ENCODE data around the gene PLEKHA1.

PLEKHA1 gene

DNA sequence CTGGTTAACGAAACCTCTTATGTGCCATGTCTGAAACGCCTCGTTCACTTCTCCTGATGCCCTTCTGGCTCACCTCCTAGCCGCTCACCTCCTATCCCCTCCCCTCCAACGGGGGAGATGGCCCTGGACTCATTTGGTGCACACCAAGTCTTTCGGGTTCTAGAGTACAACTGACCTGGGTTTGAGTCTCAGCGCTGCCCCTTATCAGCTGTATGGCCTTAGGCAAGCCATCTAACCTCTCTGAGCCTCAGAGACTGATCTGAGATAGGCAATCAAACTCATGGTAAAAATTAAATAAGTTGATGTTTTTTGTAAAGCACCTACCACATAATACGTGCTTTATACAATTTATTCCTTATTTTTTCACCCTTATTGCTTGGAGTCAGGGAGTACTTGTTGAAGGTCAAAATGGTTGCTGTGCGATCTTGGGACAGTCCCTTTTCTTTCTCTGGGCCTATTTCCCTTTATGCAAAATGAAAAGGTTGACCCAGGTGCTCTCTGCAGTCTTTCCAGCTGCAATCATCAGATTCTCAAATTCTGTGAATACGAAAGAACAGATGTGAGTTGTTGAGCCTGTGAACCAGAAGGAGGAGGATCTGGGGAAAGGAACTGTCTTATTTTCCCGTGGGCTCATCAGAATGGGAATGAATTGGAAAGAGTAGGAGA lies 31.2 kb upstream of the PLEKHA1 start:
- Histone ChIP-seq H3K4me2 (ENCODE audit: insufficient read depth, low read length) (no peak overlapping the region), H3K4me3 (ENCODE audit: low read depth in 1 of 2, low read length in 2 of 2) (no peak overlapping the region), H3K27me3 (ENCODE audit: insufficient read depth, low read length, poor library complexity) (no peaks in the 10 kb centered on the region), H3K27ac (ENCODE audit: low read length) (no peak overlapping the region), H3K79me2 (ENCODE audit: insufficient read depth, low read length) (no peaks in the 10 kb centered on the region), H4K20me1 (ENCODE audit: insufficient read depth, low read length) (no peaks in the 10 kb centered on the region), H3K9me3 (ENCODE audit: insufficient read depth, low read length, severe bottlenecking) (no peaks in the 10 kb centered on the region), H3K36me3 (ENCODE audit: insufficient read depth, low read length) (no peaks in the 10 kb centered on the region), H2AFZ (ENCODE audit: low read depth, low read length) (no peak overlapping the region), H3K9ac (ENCODE audit: low read depth, low read length) (no peak overlapping the region), H3K4me1 (ENCODE audit: insufficient read depth, low read length) (no peaks in the 10 kb centered on the region)
- ATAC-seq (ENCODE audit: insufficient read depth, low read depth), result no peak
- TF ChIP-seq, protein P1, sequence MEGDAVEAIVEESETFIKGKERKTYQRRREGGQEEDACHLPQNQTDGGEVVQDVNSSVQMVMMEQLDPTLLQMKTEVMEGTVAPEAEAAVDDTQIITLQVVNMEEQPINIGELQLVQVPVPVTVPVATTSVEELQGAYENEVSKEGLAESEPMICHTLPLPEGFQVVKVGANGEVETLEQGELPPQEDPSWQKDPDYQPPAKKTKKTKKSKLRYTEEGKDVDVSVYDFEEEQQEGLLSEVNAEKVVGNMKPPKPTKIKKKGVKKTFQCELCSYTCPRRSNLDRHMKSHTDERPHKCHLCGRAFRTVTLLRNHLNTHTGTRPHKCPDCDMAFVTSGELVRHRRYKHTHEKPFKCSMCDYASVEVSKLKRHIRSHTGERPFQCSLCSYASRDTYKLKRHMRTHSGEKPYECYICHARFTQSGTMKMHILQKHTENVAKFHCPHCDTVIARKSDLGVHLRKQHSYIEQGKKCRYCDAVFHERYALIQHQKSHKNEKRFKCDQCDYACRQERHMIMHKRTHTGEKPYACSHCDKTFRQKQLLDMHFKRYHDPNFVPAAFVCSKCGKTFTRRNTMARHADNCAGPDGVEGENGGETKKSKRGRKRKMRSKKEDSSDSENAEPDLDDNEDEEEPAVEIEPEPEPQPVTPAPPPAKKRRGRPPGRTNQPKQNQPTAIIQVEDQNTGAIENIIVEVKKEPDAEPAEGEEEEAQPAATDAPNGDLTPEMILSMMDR (IDR thresholded peaks at IDR 0.05; ENCODE audit: borderline replicate concordance, extremely low read depth, low read length, poor library complexity, severe bottlenecking), result no peak
- no peak for TF ChIP-seq EZH2 (IDR thresholded peaks at IDR 0.05; ENCODE audit: borderline replicate concordance, low read depth, low read length, severe bottlenecking)
- DNase-seq, result no peak

DNA sequence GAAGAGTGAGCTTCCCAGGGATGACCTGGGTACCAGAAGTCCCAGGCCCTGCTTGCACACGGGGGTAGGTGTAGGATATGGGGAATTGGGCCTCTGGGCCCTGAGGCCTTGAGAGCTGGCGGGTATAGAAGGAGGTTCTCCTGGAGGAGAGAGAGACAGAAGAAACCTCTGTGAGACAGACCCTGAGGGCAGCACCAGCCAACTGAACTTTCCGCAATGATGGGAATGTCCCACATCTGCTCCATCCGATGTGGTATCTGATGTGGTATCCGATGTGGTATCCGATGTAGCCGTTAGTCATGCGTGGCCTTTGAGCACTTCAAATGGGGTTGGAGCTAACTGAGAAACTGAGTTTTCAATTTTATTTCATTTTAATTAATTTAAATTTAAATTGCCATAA lies 30.6 kb upstream of the PLEKHA1 start:
- Histone ChIP-seq H2AFZ (ENCODE audit: low read depth, low read length) (no peak overlapping the region), H3K27me3 (ENCODE audit: insufficient read depth, low read length, poor library complexity) (no peaks in the 10 kb centered on the region), H3K9me3 (ENCODE audit: insufficient read depth, low read length, severe bottlenecking) (no peaks in the 10 kb centered on the region), H3K79me2 (ENCODE audit: insufficient read depth, low read length) (no peaks in the 10 kb centered on the region), H3K4me1 (ENCODE audit: insufficient read depth, low read length) (no peaks in the 10 kb centered on the region), H3K4me3 (ENCODE audit: low read depth in 1 of 2, low read length in 2 of 2) (no peak overlapping the region), H3K4me2 (ENCODE audit: insufficient read depth, low read length) (no peak overlapping the region), H3K9ac (ENCODE audit: low read depth, low read length) (no peak overlapping the region), H3K27ac (ENCODE audit: low read length) (no peak overlapping the region), H4K20me1 (ENCODE audit: insufficient read depth, low read length) (no peaks in the 10 kb centered on the region), H3K36me3 (ENCODE audit: insufficient read depth, low read length) (no peaks in the 10 kb centered on the region)
- TF ChIP-seq EZH2 (IDR thresholded peaks at IDR 0.05; ENCODE audit: borderline replicate concordance, low read depth, low read length, severe bottlenecking), result no peak
- TF ChIP-seq, protein P1 (IDR thresholded peaks at IDR 0.05; ENCODE audit: borderline replicate concordance, extremely low read depth, low read length, poor library complexity, severe bottlenecking), result no peak
- ATAC-seq (ENCODE audit: insufficient read depth, low read depth) (no peak), DNase-seq (no peak)

DNA sequence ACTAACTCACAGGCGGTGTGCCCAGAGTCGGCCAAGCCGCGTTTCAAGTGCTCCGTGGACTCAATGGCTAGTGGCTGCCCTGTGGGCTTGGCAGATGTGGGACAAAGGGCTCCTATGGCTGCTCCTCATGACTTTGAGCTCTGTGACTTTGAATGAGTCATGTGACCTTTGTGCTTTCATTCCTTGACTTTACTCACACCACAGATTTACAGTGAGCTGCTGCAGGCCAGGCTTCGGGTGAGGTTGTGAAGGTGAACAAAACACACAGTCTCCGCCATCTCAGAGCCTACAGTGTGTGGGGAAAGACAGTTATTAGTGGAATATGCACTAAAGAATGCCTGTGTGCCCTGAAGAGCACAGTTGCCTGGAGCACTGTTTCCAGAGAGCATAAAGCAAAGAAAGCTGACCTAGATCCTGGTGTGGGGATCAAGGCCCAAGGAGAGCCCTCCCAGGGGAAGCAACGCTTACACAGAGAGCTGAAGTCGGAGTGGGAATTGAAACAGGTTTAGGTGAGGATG lies 29.7 kb upstream of the PLEKHA1 start:
- Histone ChIP-seq H3K27ac (ENCODE audit: low read length) (no peak overlapping the region), H3K9ac (ENCODE audit: low read depth, low read length) (no peak overlapping the region), H3K27me3 (ENCODE audit: insufficient read depth, low read length, poor library complexity) (no peaks in the 10 kb centered on the region), H3K4me2 (ENCODE audit: insufficient read depth, low read length) (no peak overlapping the region), H3K79me2 (ENCODE audit: insufficient read depth, low read length) (no peaks in the 10 kb centered on the region), H3K36me3 (ENCODE audit: insufficient read depth, low read length) (no peaks in the 10 kb centered on the region), H4K20me1 (ENCODE audit: insufficient read depth, low read length) (no peaks in the 10 kb centered on the region), H3K9me3 (ENCODE audit: insufficient read depth, low read length, severe bottlenecking) (no peaks in the 10 kb centered on the region), H3K4me3 (ENCODE audit: low read depth in 1 of 2, low read length in 2 of 2) (no peak overlapping the region), H2AFZ (ENCODE audit: low read depth, low read length) (no peak overlapping the region), H3K4me1 (ENCODE audit: insufficient read depth, low read length) (no peaks in the 10 kb centered on the region)
- ATAC-seq (ENCODE audit: insufficient read depth, low read depth) (no peak), DNase-seq (no peak)
- TF ChIP-seq, protein P1 (IDR thresholded peaks at IDR 0.05; ENCODE audit: borderline replicate concordance, extremely low read depth, low read length, poor library complexity, severe bottlenecking), result no peak
- no peak for TF ChIP-seq EZH2 (IDR thresholded peaks at IDR 0.05; ENCODE audit: borderline replicate concordance, low read depth, low read length, severe bottlenecking)

Measured in DND-41 (cell line).